D721Med (cell line): ENCODE results near the gene TPI1.

ENCODE experiments used
- DNase-seq: peaks from one replicate; pipeline ENCODE4 v3.0.0; 2011; ENCODE audit warnings: low spot score; ENCODE audit not compliant: insufficient read length
- FAIRE-seq: peaks from 2 replicates; lab custom pipeline; 2011; peaks lifted over from hg19 to GRCh38; lab: Jason Lieb, UNC
- TF ChIP-seq, protein P1 (sequence below): IDR thresholded peaks from 2 replicates; pipeline ENCODE4 v1.5.1; 2012; ENCODE audit warnings: mild to moderate bottlenecking, control low read depth; ENCODE audit not compliant: insufficient read depth; ENCODE audit errors: missing control alignments

Gene TPI1

DNA sequence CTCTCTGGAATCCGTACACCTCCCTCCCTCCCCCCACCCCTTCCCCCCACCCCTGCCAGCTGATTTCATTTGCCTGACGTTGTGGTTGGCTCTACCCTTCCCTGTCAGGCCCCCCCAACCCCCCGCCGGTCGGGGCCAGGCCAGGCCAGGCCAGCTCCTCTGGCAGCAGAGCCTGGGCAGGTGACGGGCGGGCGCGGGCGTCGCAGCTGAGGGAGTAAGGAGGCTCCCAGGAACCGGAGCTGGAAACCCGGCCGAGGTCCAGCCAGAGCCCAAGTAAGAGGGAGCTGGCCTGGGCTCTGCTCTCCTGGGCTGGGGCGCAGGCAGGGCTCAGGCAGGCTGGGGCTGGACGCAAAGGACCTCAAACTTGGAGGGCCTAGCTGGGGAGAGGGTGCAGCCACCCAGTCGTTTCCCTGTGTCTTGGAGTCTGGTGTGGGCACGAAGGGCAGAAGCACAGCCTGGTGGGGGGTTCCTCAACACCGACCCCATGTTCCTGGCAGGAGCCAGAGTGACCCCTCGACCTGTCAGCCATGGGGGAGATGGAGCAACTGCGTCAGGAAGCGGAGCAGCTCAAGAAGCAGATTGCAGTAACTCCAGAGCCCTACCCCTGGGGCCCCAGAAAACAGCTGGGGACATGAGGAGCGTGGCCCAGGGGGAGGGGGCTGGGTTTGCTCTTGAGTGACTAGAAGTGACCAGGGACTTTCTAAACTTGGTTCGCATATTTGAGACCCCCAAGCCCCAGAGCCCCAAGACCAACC is 26.4 kb upstream of the TPI1 start, which contains the start of gene GNB3:
GNB3 (plus strand) TSS at position 165 of the 755 bp plus-strand sequence; CDS start at position 528, 363 bp downstream.
- FAIRE-seq (no peak), DNase-seq (no peak)
- TF ChIP-seq, protein P1, sequence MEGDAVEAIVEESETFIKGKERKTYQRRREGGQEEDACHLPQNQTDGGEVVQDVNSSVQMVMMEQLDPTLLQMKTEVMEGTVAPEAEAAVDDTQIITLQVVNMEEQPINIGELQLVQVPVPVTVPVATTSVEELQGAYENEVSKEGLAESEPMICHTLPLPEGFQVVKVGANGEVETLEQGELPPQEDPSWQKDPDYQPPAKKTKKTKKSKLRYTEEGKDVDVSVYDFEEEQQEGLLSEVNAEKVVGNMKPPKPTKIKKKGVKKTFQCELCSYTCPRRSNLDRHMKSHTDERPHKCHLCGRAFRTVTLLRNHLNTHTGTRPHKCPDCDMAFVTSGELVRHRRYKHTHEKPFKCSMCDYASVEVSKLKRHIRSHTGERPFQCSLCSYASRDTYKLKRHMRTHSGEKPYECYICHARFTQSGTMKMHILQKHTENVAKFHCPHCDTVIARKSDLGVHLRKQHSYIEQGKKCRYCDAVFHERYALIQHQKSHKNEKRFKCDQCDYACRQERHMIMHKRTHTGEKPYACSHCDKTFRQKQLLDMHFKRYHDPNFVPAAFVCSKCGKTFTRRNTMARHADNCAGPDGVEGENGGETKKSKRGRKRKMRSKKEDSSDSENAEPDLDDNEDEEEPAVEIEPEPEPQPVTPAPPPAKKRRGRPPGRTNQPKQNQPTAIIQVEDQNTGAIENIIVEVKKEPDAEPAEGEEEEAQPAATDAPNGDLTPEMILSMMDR = no peak

DNA sequence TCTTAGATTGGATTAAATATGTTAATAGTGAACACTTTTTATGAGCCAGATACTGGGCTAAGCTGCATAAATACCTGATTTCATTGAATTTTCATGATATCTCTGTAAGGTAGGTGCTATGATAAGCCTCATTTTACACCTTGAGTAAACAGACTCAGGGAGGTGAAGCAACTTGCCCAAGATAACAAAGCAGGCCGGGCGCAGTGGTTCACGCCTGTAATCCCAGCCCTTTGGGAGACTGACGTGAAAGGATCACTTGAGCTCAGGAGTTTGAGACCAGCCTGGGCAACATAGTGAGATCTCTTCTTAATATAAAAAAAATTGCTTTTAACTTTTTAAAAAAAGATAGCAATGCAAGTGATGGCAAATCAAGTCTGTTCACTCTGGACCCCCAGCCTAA is 25.3 kb upstream of the TPI1 start:
- TF ChIP-seq, protein P1 = no peak
- DNase-seq (no peak), FAIRE-seq (no peak)

DNA sequence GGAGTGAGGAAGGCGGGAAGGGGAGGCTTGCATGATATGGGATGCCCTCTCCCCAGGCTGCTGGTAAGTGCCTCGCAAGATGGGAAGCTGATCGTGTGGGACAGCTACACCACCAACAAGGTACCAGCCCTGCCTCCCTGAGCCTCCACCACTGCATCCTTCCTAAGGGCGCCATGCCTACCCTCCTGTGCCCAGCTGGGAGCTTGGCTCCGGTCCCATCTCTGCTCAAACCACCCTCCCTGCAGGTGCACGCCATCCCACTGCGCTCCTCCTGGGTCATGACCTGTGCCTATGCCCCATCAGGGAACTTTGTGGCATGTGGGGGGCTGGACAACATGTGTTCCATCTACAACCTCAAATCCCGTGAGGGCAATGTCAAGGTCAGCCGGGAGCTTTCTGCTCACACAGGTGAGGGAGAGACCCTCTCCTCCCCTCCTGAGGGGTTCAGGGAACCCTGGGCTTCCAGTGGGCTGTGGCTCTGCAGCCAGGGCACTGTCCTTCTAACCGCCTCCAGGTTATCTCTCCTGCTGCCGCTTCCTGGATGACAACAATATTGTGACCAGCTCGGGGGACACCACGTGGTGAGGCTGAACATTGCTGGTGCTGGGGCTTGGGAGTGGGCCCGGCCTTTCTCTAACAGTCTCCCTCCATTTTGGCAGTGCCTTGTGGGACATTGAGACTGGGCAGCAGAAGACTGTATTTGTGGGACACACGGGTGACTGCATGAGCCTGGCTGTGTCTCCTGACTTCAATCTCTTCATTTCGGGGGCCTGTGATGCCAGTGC is 24.0 kb upstream of the TPI1 start:
- DNase-seq = no peak
- no peak for FAIRE-seq
- TF ChIP-seq, protein P1 = peak; percentile 3

DNA sequence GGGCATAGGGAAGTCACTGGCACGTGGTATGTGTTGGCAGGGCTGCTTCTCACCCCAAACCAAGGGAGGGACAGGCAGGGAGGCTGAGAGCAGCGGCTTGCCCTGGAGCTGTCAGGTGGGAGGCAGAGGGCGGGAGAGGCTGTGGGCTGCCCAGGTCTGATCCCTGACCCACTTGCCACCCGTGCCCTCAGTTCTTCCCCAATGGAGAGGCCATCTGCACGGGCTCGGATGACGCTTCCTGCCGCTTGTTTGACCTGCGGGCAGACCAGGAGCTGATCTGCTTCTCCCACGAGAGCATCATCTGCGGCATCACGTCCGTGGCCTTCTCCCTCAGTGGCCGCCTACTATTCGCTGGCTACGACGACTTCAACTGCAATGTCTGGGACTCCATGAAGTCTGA is 21.9 kb upstream of the TPI1 start:
- no peak for FAIRE-seq
- no peak for DNase-seq
- TF ChIP-seq, protein P1 = no peak

GRCh38 chr12:6846316-6846869 is 20.9 kb upstream of the TPI1 start:
- FAIRE-seq = peak; percentile 91
- DNase-seq = no peak

GRCh38 chr12:6847676-6848075 is 19.7 kb upstream of the TPI1 start:
- FAIRE-seq = peak; percentile 72
- no peak for DNase-seq
- TF ChIP-seq, protein P1 = no peak

More at GRCh38 chr12:6846316-6846869, 20.9 kb upstream of the TPI1 start:
- TF ChIP-seq, protein P1 = no peak
